Adrenal gland (tissue), 5 donors: Measurements from ENCODE around the gene VSTM1.

ENCODE experiments used
- CTCF ChIP-seq, 6 experiments: fragments of 450-650 bp in 4 of 6; fragments of 200-600 bp in 2 of 6; sonication (generic) in 1 of 6; IDR thresholded peaks; 1 replicate in 5 of 6; 2 replicates in 1 of 6; pipeline versions ENCODE4 v1.5.1 to v1.8.0; 2016 to 2021; ENCODE audit warnings: antibody characterized with exemption in 6 of 6, mild to moderate bottlenecking in 2 of 6, moderate library complexity in 1 of 6
- POLR2A ChIP-seq, 2 donors: fragments of 450-650 bp; IDR thresholded peaks; one replicate each; pipeline ENCODE4 v1.6.1; 2017; ENCODE audit warnings: antibody characterized with exemption in 2 of 2, mild to moderate bottlenecking in 2 of 2, moderate library complexity in 1 of 2
- donor health status: DM: no; HTN: no; CAD: no.

DNA sequence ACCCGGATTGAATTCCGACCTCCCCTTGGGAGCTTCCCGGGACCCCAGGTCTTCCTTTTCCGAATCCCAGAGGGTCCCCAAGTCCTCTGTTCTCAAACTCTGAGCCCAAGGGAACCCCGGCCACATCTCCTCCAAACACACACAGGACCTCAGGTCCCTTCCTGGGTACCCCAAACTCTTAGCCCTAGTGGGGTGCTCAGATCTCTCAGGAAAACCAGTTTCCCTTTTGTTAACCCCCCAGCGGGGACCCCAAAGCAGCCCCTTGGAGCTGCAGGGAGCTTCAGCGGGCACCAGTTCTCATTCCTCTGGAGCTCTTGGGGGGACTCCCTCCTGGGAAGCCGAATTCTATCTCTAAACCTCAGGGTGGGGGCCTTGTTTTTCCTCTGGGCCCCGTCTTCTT is 71.5 kb downstream of the VSTM1 start:
- TF ChIP-seq CTCF (IDR thresholded peaks at IDR 0.05), result no peak
- no peak for TF ChIP-seq POLR2A (IDR thresholded peaks at IDR 0.05)
